Measurements from ENCODE around the gene PIGH.
"Not testable (repeated sequence)": the region's sequence is repeated elsewhere in the genome, so short reads cannot be mapped to it uniquely, and the experiment has no call there.

The PIGH gene

GRCh38 chr14:67599698-67600561, at the start of gene PIGH:
TSS of gene PIGH (minus strand) at chr14:67600268. CDS start at chr14:67600203, 65 bp downstream.
- DNase-seq: peak; percentile 78

GRCh38 chr14:67646131-67646530, 46.1 kb upstream of the PIGH start:
- no peak for DNase-seq

GRCh38 chr14:67645414-67645813, 45.3 kb upstream of the PIGH start:
- DNase-seq: no peak

- DNase-seq: no peak
Observed at GRCh38 chr14:67644428-67644827, 44.4 kb upstream of the PIGH start.

GRCh38 chr14:67643713-67644112, 43.6 kb upstream of the PIGH start:
- no peak for DNase-seq

GRCh38 chr14:67641902-67642749, 42.1 kb upstream of the PIGH start:
- DNase-seq: no peak

GRCh38 chr14:67641480-67641879, 41.4 kb upstream of the PIGH start:
- DNase-seq: no peak

- no peak for DNase-seq
Observed at GRCh38 chr14:67638642-67639041, 38.6 kb upstream of the PIGH start.

GRCh38 chr14:67636361-67636919, 36.4 kb upstream of the PIGH start:
- no peak for DNase-seq

- no peak for DNase-seq
Observed at GRCh38 chr14:67633451-67634147, 33.5 kb upstream of the PIGH start.

- DNase-seq: no peak
Observed at GRCh38 chr14:67630938-67631337, 30.9 kb upstream of the PIGH start.

- DNase-seq: no peak
Observed at GRCh38 chr14:67630186-67630585, 30.1 kb upstream of the PIGH start.

- DNase-seq: no peak
Observed at GRCh38 chr14:67627519-67627918, 27.5 kb upstream of the PIGH start.

GRCh38 chr14:67626131-67626530, 26.1 kb upstream of the PIGH start:
- DNase-seq: not testable (repeated sequence)

- DNase-seq: no peak
Observed at GRCh38 chr14:67623114-67623513, 23.0 kb upstream of the PIGH start.

- DNase-seq: no peak
Observed at GRCh38 chr14:67622675-67623074, 22.6 kb upstream of the PIGH start.

- DNase-seq: peak; percentile 38
Observed at GRCh38 chr14:67620217-67620785, 20.2 kb upstream of the PIGH start.

GRCh38 chr14:67619446-67620216, 19.6 kb upstream of the PIGH start, which contains the start of gene ARG2:
TSS of gene ARG2 (plus strand) at chr14:67619920. CDS start at chr14:67619978, 58 bp downstream.
- DNase-seq: peak; percentile 97

GRCh38 chr14:67618617-67619063, 18.6 kb upstream of the PIGH start:
- DNase-seq: peak; percentile 50

- DNase-seq: no peak
Observed at GRCh38 chr14:67610491-67610890, 10.4 kb upstream of the PIGH start.

GRCh38 chr14:67609642-67610310, 9.7 kb upstream of the PIGH start:
- DNase-seq: no peak

All from NCI-H146 (cell line).